SU-DHL-6 (cell line): ENCODE measurements around the gene DAG1.

Experiments
- H2AFZ ChIP-seq: fragments of 200-600 bp; sonication (generic); 2 replicates; pipeline ENCODE4 v1.6.1; 2014; ENCODE audit warnings: low read depth, mild to moderate bottlenecking, moderate library complexity, mixed read lengths, antibody characterized with exemption, low read length; ENCODE audit not compliant: severe bottlenecking
- H3F3A ChIP-seq: fragments of 200-600 bp; shearing (Covaris generic); 2 replicates; pipeline ENCODE4 v1.6.0; 2016; ENCODE audit warnings: antibody characterized with exemption, mild to moderate bottlenecking; ENCODE audit not compliant: insufficient read depth
- H3K27ac ChIP-seq: fragments of 200-600 bp; sonication (generic); 2 replicates; pipeline ENCODE4 v1.5.1; 2016; ENCODE audit warnings: low read depth, mild to moderate bottlenecking, low read length, moderate library complexity, mixed read lengths
- H3K27me3 ChIP-seq: fragments of 200-600 bp; sonication (generic), shearing (Covaris generic); 2 replicates; pipeline ENCODE4 v1.6.0; 2014; ENCODE audit warnings: mild to moderate bottlenecking, low read length
- H3K36me3 ChIP-seq: fragments of 200-600 bp; sonication (generic); 2 replicates; pipeline ENCODE4 v1.6.1; 2014; ENCODE audit warnings: mild to moderate bottlenecking, low read length, mixed read lengths
- H3K4me2 ChIP-seq: fragments of 300-600, 200-600 bp; shearing (Covaris generic), sonication (generic); 2 replicates; pipeline ENCODE4 v1.6.0; 2014; ENCODE audit warnings: low read length, low read depth, mild to moderate bottlenecking; ENCODE audit not compliant: poor library complexity, severe bottlenecking
- H3K4me3 ChIP-seq: fragments of 200-600 bp; sonication (generic); 2 replicates; pipeline ENCODE4 v1.5.1; 2014; ENCODE audit warnings: antibody characterized with exemption, low read length, mild to moderate bottlenecking, mixed read lengths; ENCODE audit not compliant: insufficient read depth, poor library complexity, severe bottlenecking
- H3K79me2 ChIP-seq: fragments of 200-600 bp; sonication (generic); 2 replicates; pipeline ENCODE4 v1.6.1; 2014; ENCODE audit warnings: mild to moderate bottlenecking, low read length, moderate library complexity; ENCODE audit not compliant: insufficient read depth
- H3K9ac ChIP-seq: fragments of 200-600 bp; sonication (generic); 2 replicates; pipeline ENCODE4 v1.7.0; 2014; ENCODE audit warnings: mild to moderate bottlenecking, low read length
- H3K9me2 ChIP-seq: fragments of 200-600 bp; sonication (generic); replicated peaks from 2 replicates; pipeline ENCODE4 v1.6.1; 2014; ENCODE audit warnings: low read length; ENCODE audit not compliant: insufficient read depth
- H3K9me3 ChIP-seq: fragments of 200-600 bp; sonication (generic); 2 replicates; pipeline ENCODE4 v1.6.1; 2014; ENCODE audit warnings: low read length, mixed read lengths; ENCODE audit not compliant: insufficient read depth
- H4K20me1 ChIP-seq: fragments of 200-600 bp; sonication (generic); 2 replicates; pipeline ENCODE4 v1.6.1; 2014; ENCODE audit warnings: low read depth, mild to moderate bottlenecking, antibody characterized with exemption, low read length, moderate library complexity, mixed read lengths
- EZH2phosphoT487 ChIP-seq: fragments of 200-600 bp; sonication (generic), shearing (Covaris generic); conservative IDR thresholded peaks from 2 replicates; pipeline ENCODE4 v1.6.1; 2018; ENCODE audit warnings: mild to moderate bottlenecking, antibody characterized with exemption, low read length, moderate library complexity, mixed read lengths
- TF ChIP-seq, protein P1 (sequence below): fragments of 200-600 bp; sonication (generic); IDR thresholded peaks from one replicate; pipeline ENCODE4 v1.5.1; 2017; ENCODE audit warnings: antibody characterized with exemption, mild to moderate bottlenecking, low read length, moderate library complexity; ENCODE audit not compliant: insufficient read depth, poor library complexity, severe bottlenecking

DAG1 gene

DNA sequence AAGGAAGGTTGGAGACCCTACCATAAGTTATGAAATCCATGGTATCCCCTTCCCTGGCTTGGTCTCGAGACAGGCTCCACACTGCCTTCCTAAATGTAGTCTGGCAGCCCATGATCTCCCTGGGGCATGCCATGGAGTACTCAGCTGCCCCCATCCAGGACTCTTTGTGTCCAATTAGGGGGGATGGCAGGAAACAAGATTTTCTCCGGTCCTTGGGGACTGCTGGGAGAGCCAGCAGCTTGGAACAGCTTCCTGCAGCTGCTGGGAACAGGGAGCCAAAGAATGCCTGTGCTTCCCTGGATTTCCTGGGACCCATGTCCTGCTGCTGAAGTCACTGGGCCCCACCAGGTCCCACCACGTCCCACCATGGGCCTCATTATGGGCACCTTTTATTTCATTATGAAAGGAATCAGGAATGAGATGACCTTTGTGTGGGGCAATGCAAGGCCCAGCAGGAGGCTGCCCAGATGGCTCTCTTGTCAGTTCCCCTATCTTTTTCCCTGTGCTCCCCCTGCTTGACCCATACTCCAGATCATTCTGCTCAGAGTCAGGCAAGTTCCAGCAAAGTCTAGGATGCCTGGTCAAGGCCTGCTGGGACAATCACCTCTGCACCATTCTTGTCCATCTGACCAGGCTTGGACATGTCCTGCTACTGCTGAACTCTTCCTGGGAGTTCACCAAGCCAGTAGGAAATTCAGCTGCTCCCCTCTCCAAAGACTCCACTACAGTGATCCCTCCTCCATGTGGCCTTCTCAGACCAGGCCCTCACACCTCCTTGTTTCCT, 15.0 kb upstream of the DAG1 start:
- Histone ChIP-seq H3F3A (no peaks in the 10 kb centered on the region), H2AFZ (no peak overlapping the region), H3K4me3 (no peak overlapping the region), H3K27ac (no peak overlapping the region), H3K4me2 (no peak overlapping the region), H4K20me1 (no peaks in the 10 kb centered on the region), H3K79me2 (no peaks in the 10 kb centered on the region), H3K9me3 (no peaks in the 10 kb centered on the region), H3K9me2 (no peaks in the 10 kb centered on the region), H3K36me3 (no peaks in the 10 kb centered on the region), H3K9ac (no peak overlapping the region), H3K27me3 (no peaks in the 10 kb centered on the region)
- TF ChIP-seq, protein P1, sequence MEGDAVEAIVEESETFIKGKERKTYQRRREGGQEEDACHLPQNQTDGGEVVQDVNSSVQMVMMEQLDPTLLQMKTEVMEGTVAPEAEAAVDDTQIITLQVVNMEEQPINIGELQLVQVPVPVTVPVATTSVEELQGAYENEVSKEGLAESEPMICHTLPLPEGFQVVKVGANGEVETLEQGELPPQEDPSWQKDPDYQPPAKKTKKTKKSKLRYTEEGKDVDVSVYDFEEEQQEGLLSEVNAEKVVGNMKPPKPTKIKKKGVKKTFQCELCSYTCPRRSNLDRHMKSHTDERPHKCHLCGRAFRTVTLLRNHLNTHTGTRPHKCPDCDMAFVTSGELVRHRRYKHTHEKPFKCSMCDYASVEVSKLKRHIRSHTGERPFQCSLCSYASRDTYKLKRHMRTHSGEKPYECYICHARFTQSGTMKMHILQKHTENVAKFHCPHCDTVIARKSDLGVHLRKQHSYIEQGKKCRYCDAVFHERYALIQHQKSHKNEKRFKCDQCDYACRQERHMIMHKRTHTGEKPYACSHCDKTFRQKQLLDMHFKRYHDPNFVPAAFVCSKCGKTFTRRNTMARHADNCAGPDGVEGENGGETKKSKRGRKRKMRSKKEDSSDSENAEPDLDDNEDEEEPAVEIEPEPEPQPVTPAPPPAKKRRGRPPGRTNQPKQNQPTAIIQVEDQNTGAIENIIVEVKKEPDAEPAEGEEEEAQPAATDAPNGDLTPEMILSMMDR, result no peak
- no peak for TF ChIP-seq EZH2phosphoT487

DNA sequence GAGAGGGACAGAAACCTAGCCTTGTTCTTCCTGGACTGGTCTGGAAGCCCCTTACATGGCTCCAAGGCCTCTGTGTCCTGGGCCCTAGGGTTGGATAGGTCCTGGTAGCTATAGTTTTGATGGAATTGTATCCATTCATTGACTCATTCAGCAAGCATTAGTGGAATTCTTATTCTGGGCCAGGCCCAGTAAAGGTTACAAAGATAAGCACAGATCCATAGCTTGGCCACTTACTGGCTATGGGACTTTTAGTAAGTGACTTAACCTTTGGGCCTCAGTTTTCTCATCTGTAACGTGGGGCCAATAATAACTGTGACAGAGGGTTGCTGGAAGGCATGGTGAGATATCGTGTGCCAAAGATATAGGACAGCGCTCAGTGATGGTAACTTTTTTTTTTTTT, 13.6 kb upstream of the DAG1 start:
- no peaks in the 10 kb centered on the region for H3F3A ChIP-seq
- TF ChIP-seq EZH2phosphoT487, result no peak
- TF ChIP-seq, protein P1, result no peak
- H3K4me2 ChIP-seq, result no peak overlapping the region
- no peak overlapping the region for H3K4me3 ChIP-seq
- H3K27me3 ChIP-seq, result no peaks in the 10 kb centered on the region
- H3K79me2 ChIP-seq, result no peaks in the 10 kb centered on the region
- H3K9me3 ChIP-seq, result no peaks in the 10 kb centered on the region
- no peaks in the 10 kb centered on the region for H4K20me1 ChIP-seq
- H3K36me3 ChIP-seq, result no peaks in the 10 kb centered on the region
- no peak overlapping the region for H3K27ac ChIP-seq
- H3K9me2 ChIP-seq, result no peaks in the 10 kb centered on the region
- H2AFZ ChIP-seq, result no peak overlapping the region
- H3K9ac ChIP-seq, result no peak overlapping the region

DNA sequence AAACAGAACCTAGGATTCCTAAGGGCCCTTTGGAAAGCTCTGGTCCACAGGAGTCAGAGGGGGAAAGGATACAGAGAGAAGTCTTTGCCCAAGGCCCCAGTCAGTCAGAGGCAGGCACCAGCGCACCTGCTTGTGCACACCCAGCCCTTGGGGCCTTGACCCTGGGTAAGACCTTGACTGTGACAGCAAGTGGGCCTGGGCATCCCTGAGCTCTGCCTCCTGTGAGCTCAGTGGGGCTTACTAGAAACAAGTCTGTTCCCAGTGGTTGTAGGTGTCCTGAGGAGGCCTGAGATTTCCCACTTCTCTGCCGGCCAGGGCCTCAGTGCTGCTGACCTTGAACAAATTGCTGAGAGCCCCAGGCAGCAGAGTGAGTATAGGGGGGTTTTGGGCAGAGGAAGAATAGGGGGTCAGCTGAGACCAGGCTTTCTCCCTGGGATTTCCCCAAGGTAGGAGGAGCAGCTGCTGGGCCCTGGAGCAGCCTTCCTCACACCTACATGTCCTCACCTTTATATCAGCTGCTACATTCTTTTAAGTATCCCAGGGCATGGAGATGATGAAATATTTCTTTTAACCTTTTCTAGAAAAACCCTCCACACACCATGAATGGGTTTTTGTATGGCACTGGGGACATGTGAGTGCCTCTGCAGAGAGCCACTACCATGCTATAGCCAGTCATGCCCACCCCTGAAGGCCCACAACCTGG, 9.7 kb upstream of the DAG1 start:
- H2AFZ ChIP-seq, result no peak overlapping the region
- H3K9ac ChIP-seq, result no peak overlapping the region

More for the DNA sequence above, 9.7 kb upstream of the DAG1 start:
- Histone ChIP-seq H3F3A (no peaks in the 10 kb centered on the region), H3K27ac (no peak overlapping the region), H3K79me2 (no peaks in the 10 kb centered on the region), H3K4me2 (no peak overlapping the region), H3K36me3 (no peaks in the 10 kb centered on the region), H3K4me3 (no peak overlapping the region), H3K27me3 (no peaks in the 10 kb centered on the region), H3K9me3 (no peaks in the 10 kb centered on the region), H3K9me2 (no peaks in the 10 kb centered on the region), H4K20me1 (no peaks in the 10 kb centered on the region)
- TF ChIP-seq, protein P1, result no peak
- no peak for TF ChIP-seq EZH2phosphoT487
